K562 (cell line): ENCODE data around the gene DCAF8.

Source experiments
- CBX8 ChIP-seq: fragments of 200-600 bp; sonication (generic); IDR thresholded peaks from 2 replicates; pipeline ENCODE4 v1.6.1; 2012; ENCODE audit warnings: borderline replicate concordance, mixed run types, low read depth, mild to moderate bottlenecking, moderate library complexity, mixed read lengths, low read length, control low read depth, inconsistent platforms; ENCODE audit not compliant: poor library complexity, severe bottlenecking; ENCODE audit errors: extremely low read depth
- FOXA1 ChIP-seq: fragments of 450-650 bp; IDR thresholded peaks from 2 replicates; pipeline ENCODE4 v1.6.1; 2016; ENCODE audit warnings: mild to moderate bottlenecking, borderline replicate concordance
- IRF2 ChIP-seq: sonication (generic); formaldehyde crosslinking; IDR thresholded peaks from 2 replicates; pipeline ENCODE4 v1.8.1; 2022; ENCODE audit warnings: mild to moderate bottlenecking, missing genetic modification reagents
- JUND ChIP-seq, 2 experiments: IDR thresholded peaks; 2 replicates in 1 of 2; 3 replicates in 1 of 2; pipeline ENCODE4 v1.6.1; 2011; ENCODE audit warnings: borderline replicate concordance in 2 of 2, low read depth in 2 of 2, low read length in 2 of 2, improper control_type of control experiment in 1 of 2, missing biosample characterization in 1 of 2, missing genetic modification characterization in 1 of 2, missing genetic modification reagents in 1 of 2
- NCOR1 ChIP-seq: fragments of 450-650 bp; IDR thresholded peaks from 2 replicates; pipeline ENCODE4 v1.6.1; 2016; ENCODE audit warnings: mild to moderate bottlenecking, moderate library complexity
- POLR2A ChIP-seq: fragments of 450-650 bp; conservative IDR thresholded peaks from 2 replicates; pipeline ENCODE4 v1.6.1; 2016
- STAG1 ChIP-seq: sonication (generic); formaldehyde crosslinking; IDR thresholded peaks from 2 replicates; pipeline ENCODE4 v1.5.0; 2020; ENCODE audit warnings: missing genetic modification reagents, borderline replicate concordance
- TF ChIP-seq, protein P1 (sequence below), 3 experiments: IDR thresholded peaks in 2 of 3; conservative IDR thresholded peaks in 1 of 3; 2 replicates each; pipeline ENCODE4 v1.5.1; 2011 to 2012; ENCODE audit warnings: low read length in 3 of 3, mild to moderate bottlenecking in 3 of 3, control low read depth in 2 of 3, improper control_type of control experiment in 1 of 3, inconsistent platforms in 1 of 3, low read depth in 1 of 3, mixed read lengths in 1 of 3, moderate library complexity in 1 of 3; ENCODE audit not compliant: insufficient read depth in 2 of 3
- TF ChIP-seq, protein P2 (sequence below): sonication (generic); formaldehyde crosslinking; IDR thresholded peaks from 2 replicates; pipeline ENCODE4 v1.5.0; 2020; ENCODE audit warnings: missing genetic modification reagents

DNA sequence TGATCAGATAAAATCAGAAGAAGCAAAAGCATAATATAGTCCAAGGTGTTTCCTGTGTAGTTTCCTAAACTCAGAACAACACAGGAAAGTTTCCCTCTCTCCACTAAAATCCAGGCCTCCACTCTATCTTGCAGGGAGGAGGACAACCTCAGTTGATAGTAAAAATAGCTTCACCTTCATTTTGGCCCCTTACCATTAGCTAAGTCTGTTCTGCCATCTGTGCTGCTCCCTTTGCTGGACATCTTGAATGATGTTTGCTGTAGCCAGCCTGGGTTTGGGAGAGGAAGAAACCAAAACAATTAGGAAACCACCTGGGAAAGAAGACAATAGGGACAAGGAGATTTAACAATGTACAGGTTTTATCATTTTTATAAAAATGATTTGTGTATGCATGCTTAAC is 18.6 kb downstream of the DCAF8 start:
- no peak for TF ChIP-seq POLR2A
- TF ChIP-seq IRF2 (CRISPR knock-in tag): no peak
- TF ChIP-seq, protein P1, sequence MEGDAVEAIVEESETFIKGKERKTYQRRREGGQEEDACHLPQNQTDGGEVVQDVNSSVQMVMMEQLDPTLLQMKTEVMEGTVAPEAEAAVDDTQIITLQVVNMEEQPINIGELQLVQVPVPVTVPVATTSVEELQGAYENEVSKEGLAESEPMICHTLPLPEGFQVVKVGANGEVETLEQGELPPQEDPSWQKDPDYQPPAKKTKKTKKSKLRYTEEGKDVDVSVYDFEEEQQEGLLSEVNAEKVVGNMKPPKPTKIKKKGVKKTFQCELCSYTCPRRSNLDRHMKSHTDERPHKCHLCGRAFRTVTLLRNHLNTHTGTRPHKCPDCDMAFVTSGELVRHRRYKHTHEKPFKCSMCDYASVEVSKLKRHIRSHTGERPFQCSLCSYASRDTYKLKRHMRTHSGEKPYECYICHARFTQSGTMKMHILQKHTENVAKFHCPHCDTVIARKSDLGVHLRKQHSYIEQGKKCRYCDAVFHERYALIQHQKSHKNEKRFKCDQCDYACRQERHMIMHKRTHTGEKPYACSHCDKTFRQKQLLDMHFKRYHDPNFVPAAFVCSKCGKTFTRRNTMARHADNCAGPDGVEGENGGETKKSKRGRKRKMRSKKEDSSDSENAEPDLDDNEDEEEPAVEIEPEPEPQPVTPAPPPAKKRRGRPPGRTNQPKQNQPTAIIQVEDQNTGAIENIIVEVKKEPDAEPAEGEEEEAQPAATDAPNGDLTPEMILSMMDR (IDR thresholded peaks at IDR 0.05 in 2 of 3, conservative IDR thresholded peaks at IDR 0.05 in 1 of 3; ENCODE audit: insufficient read depth in 2 of 3, low read depth in 1 of 3, low read length in 3 of 3): no peak
- TF ChIP-seq, protein P2, sequence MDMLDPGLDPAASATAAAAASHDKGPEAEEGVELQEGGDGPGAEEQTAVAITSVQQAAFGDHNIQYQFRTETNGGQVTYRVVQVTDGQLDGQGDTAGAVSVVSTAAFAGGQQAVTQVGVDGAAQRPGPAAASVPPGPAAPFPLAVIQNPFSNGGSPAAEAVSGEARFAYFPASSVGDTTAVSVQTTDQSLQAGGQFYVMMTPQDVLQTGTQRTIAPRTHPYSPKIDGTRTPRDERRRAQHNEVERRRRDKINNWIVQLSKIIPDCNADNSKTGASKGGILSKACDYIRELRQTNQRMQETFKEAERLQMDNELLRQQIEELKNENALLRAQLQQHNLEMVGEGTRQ: no peak
- TF ChIP-seq CBX8: no peak
- no peak for TF ChIP-seq FOXA1
- TF ChIP-seq JUND (IDR thresholded peaks at IDR 0.05; ENCODE audit: borderline replicate concordance, low read depth, low read length): no peak
- TF ChIP-seq JUND (tag; IDR thresholded peaks at IDR 0.05; ENCODE audit: borderline replicate concordance, low read depth, low read length): no peak
- no peak for TF ChIP-seq NCOR1
- no peak for TF ChIP-seq STAG1
